Head of caudate nucleus (tissue), 42 donors: ENCODE data around the gene PLD2.
"Not testable (repeated sequence)": the region's sequence is repeated elsewhere in the genome, so short reads cannot be mapped to it uniquely, and the experiment has no call there.

ENCODE experiments used
- DNase-seq, 42 donors: peaks; one replicate each; pipeline versions ENCODE4 v3.0.0 to v3.0.0-alpha.2; 2020 to 2021; ENCODE audit warnings: mixed read lengths in 7 of 42
- intact Hi-C: fragments of 100-400 bp; cut with DNase I; formaldehyde crosslinking; loops from one replicate; pipeline ENCODE4 v1.15.0; 2022

Gene PLD2

DNA sequence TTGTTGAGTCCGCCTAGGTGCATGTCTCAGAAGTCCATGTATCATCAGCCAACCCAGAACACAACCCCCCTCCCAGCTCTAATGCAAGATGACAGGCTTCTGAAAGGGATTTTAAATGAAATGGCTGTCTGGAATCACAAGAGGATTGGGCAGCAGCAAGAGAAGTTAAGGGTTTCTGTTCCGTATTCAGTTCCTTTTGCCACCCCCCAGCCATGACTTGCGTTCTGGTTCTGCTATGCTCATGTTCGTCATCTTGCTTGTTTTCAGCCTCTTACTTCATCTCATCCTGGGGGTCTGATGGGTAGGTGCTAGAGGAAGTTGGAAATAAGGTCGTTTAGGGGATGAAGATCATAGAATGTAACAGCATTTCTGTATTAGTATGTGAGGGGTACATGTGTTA is 38.2 kb downstream of the PLD2 start:
- intact Hi-C loops, result no loop called here
- DNase-seq, result peak in 2 of 42 donors; percentile 29 to 46

DNA sequence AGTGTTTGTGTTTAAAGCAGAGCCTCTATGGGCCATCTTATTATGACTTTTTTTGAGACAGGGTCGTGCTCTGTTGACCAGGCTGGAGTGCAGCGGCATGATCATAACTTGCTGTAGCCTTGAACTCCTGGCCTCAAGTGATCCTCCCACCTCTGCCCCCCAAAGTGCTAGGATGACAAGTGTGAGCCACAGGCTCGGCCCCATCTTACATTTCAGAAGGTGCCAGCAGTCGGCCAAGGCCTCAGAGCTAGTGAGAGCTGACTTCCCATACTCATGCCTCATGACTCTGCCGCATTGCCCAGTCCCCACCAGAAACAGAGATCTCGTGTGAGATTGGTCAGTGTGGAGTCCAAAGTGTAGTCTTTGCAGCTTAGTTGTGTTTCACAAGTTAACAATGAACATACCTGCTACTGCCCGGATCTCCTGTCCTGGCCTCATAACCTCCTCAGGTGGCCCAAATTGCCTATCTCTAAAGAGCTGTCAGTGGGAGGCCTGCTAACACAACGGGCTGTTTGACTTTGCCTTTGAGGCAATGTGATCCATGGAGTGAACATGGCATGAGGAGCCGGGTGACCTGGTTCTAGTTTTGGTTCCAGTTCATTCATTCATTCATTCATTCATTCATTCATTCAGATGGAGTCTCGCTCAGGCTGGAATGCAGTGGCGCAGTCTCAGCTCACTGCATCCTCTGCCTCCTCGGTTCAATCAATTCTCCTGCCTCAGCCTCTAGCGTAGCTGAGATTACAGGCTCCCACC is 39.9 kb downstream of the PLD2 start:
- intact Hi-C loops, result no loop called here
- DNase-seq, result no peak

DNA sequence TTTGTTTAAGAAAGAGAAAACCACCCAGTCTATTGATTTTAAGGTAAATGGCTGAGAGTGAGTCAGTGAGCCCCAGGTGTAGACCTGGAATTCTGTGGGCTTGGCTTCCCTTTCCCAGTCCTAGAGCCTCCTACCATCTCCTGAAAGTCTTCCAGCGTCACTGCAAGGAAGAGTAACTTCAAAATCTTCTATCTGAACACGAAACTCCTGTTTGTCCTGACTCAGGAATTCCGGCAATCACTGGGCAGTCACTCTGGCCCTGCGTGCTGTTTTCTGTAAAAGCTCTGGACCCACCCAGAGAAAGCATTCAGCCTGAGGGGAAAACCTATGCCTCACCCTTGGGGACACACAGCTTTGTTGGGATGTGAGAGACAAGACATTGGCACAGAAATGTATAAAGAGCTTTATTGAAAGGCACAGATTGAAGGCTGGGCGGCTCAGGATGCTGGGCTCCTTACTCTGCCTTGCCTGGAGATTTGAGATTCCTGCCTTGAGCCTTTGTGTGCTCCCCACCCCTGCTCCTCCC is 42.1 kb downstream of the PLD2 start:
- intact Hi-C loops, result no loop called here
- DNase-seq, result no peak

DNA sequence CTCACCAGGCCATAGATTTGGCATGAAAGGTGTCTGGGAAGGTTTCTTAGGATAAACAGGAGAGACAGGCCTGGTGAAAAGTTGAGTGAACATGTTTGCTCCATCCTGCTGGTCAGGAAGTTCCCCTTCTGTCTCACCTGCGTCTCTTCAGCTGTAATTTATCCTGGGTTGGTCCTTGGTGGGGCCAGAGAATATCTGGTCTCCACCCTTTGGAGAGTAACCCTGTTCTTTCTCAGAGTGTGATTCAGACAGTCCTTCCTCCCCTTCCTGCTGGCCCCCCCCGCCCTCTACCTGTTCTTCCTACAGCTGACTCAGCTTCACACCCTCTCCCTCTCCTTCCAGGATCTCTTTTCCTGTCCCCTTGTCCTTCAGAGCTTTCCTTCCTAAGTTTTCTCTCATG is 43.3 kb downstream of the PLD2 start:
- no peak for DNase-seq
- intact Hi-C loops, result no loop called here

DNA sequence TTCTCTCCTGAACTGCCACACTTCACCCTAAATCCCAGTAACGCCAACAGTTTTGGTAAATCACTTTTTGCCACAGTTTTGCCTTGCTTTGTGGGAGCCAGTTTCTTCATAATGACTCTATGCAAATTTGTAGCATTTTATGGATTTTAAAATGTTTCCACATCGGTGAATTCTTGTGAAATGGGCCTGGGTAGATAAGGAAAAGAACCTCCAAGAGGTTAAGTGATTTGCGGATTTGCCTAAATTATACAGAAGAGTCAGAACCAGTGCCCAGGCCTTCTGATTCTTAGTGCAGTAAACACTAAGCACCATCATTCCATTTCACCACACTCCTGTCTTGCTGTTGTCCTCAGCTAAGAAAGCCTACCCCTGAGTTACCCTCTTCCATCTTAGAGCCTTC is 44.1 kb downstream of the PLD2 start:
- intact Hi-C loops, result no loop called here
- no peak for DNase-seq

DNA sequence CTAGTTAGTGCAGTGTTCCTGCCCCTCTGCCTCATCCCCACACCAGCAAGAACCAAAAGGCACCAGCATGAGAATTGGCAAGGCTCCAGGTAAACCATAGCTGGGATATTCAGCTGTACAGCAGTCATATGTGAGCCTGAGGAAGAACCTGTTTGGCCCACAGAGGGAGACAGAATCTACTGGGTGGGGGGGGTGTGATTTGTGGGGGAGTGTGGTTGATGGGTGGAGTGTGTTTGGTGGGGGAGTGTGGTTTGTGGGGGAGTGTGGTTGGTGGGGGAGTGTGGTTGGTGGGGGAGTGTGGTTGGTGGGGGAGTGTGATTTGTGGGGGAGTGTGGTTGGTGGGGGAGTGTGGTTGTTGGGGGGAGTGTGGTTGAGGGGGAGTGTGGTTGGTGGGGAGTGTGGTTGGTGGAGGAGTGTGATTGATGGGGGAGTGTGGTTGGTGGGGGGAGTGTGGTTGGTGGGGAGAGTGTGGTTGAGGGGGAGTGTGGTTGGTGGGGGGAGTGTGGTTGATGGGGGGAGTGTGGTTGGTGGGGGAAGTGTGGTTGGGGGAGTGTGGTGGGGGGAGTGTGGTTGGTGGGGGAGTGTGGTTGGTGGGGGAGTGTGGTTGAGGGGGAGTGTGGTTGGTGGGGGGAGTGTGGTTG is 45.7 kb downstream of the PLD2 start:
- intact Hi-C loops, result no loop called here
- peak in 1 of 42 donors; percentile 59 for DNase-seq

DNA sequence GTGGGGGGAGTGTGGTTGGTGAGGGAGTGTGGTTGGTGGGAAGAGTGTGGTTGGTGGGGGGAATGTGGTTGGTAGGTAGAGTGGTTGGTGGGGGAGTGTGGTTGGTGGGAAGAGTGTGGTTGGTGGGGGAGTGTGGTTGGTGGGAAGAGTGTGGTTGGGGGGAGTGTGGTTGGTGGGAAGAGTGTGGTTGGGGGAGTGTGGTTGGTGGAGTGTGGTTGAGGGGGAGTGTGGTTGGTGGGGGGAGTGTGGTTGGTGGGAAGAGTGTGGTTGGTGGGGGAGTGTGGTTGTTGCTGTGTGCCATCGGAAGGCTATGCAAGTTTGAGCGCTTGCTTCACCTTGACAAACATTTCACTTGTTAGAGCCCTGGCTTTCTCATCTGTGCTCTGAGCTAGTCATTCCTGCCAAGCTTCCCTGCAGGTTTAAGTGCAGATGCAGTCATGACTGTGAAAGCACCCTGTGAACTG is 46.3 kb downstream of the PLD2 start:
- intact Hi-C loops, result no loop called here
- peak in 2 of 42 donors; percentile 25 to 34 for DNase-seq

DNA sequence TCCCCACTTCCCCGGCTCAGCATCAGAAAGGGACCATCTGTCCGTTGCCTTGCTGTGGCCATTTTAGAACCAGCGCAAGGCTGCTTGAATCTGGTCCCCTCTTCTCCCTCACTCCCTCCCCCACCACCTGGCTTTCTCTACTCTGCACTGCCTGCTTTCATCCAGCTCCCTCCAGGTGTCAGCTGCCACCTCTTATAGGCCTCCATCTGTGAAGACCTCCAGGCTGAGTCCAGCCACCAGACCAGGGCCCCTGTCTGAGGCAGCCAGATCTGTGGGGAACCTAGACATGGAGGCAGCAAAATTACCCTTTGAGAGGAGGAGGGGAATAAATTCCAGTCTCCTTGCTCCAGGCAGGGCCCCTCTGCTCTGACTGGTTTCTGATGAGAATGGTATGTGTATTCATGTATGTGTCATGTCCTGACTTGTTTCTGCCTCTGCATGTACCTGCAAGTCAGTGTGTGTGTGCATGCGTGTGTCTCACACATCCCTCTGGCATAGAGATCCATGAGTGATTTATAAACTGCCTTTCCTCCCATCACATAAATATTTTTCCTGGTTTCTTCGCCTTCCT is 47.2 kb downstream of the PLD2 start:
- DNase-seq, result no peak
- intact Hi-C loops, result no loop called here

DNA sequence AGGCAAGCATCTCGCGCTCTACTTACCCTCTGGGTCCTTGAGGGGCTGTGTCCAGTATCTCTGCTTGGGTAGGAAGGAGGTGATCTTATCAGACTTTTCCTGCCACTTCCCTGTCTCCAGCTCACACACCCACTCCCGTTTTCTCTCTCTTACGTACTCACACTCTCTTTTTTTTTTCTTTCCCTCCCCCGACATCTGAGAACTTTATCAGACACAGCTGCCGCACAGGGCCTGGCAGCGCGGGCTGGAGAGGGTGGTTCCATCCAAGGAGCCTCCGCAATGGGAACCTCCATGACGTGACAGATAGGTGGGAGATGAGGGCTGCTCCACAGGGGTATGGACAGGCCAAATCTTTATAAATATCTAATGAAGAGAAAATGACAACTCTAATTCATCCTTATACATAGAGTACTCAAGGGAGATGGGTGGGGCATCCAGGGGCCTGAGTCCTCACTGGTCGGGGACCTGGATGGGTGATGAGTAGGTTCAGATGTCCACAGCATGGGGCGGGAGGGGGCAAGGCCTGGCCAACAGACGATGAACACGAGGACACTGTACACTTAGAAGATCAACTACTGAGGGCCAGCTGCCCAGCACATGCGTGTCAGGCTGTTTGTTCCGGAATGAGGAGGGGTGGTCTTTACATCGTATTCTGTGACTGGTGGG is 49.5 kb downstream of the PLD2 start:
- intact Hi-C loops, result no loop called here
- peak in 23 of 42 donors; percentile 33 to 70 (median 49) for DNase-seq

DNA sequence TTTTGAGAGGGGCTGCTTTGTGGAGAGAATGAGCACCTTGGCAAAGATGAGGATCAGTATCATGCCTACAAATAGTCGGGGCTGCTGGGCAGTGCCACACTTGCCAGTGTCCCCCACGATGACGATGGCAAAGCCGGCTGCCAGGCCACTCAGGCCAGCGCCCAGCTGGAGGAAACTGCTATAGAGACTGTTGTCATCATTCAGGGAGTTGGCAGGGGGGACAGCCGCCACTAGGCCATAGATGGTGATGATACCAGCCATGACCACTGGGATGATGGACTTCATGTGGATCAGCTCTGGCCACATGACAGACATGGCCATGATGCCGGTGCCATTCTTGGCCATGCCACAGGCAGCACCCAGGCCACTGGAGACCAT is 50.0 kb downstream of the PLD2 start:
- intact Hi-C loops, result no loop called here
- peak in 41 of 42 donors; percentile 44 to 92 (median 79) for DNase-seq

DNA sequence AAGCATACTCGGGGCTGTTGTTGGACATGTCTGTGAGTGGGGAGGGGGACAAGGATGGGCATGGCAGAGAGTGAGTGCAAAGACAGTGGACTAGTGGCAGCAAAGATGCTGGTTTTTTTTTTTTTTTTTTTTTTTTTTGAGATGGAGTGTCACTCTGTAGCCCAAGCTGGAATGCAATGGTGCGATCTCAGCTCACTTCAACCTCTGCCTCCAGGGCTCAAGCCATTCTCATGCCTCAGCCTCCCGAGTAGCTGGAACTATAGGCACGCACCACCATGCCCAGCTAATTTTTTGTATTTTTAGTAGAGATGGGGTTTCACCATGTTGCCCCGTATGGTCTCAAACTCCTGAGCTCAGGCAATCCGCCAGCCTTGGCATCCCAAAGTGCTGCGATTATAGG is 50.4 kb downstream of the PLD2 start:
- intact Hi-C loops, DNase-seq: not testable (repeated sequence)

DNA sequence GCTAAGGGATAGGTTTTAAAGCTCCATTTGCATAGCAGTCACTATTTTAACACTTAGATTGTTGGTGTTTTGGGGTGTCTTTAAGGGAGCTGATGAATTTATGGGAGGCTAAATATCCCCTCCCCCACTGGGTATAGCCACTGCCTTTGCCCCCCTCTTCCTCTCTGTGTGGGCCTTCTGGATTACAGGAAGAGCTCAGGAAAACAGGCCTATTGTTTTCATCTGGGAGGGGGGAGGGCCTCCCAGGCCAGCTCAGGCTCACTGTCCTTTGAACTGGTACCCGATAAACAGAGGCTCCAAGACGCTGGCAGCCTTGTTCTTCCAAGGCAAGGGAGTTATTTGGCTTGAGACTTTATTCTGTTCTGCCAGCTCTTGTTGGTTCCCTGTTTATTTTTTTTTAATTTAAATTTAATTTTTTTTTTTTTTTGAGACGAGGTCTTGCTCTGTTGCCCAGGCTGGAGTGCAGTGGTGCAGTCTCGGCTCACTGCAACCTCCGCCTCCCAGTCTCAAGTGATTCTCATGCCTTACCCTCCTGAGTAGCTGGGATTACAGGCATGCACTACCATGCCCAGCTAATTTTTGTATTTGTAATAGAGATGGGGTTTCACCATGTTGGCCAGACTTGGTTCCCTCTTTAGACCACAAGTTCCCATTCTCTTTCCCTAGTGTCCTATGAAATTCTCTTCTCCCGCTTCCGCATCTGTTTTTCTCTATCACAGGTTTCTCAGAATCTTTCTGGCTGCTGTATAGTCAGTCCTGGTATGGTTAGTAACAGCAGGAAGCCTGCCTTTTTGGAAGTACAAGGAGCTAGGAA is 51.3 kb downstream of the PLD2 start:
- DNase-seq, result peak; percentile 46 to 93 (median 80)
- intact Hi-C loops, result no loop called here

DNA sequence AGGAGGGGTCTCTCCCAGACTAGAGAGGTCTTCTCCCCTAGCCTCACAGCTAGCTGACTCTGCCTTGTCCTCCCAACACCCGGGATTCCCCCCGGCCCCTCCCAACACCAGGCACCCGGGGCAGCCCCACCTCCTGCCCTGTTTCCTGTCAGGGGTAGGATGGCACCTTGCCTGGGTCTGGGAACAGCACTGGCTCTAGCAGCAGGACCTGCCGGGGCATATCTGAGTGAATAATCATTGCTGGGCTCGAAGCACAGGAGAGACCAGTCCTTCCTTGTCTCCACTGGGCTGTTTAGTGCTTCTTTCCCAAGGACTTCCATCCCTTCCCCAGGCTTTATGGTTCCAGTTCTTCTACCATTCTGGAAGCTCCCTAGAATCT is 51.9 kb downstream of the PLD2 start:
- intact Hi-C loops, result no loop called here
- peak in 30 of 42 donors; percentile 29 to 87 (median 62) for DNase-seq

DNA sequence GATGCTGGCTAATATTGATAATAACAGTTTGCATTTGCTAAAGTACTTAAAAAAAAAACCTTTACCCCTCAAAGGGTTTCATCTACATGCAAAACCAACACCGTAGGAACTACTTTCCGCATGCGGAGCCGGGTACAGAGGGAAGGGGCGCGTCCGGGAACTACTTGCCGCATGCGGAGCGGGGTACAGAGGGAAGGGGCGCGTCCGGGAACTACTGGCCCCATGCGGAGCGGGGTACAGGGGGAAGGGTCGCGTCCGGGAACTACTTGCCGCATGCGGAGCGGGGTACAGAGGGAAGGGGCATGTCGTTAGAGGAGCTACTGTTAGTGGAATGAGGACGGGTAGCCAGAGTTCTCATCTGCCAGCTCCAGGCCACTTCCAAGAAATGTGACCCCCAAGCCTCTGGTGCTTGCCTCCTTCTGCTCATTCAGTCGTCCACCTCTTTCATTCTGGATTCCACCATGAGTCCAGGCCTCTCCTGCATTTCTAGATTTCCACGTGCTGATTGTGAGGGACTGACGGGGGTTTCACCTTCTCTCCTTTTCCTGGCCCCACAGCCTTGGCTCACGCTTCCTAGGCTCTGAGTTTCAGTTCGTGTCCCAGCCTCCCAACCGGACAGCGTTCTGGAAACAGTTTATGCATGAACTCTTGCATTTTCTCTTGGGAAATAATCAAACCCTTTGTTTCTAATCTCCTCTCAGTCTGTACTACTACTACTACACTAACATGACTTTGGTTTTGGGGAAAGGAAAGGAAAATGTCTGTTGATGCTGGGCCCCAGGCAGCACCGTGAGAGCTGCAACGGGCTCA is 53.1 kb downstream of the PLD2 start:
- intact Hi-C loops, result no loop called here
- DNase-seq, result peak in 10 of 42 donors; percentile 32 to 60 (median 50)

DNA sequence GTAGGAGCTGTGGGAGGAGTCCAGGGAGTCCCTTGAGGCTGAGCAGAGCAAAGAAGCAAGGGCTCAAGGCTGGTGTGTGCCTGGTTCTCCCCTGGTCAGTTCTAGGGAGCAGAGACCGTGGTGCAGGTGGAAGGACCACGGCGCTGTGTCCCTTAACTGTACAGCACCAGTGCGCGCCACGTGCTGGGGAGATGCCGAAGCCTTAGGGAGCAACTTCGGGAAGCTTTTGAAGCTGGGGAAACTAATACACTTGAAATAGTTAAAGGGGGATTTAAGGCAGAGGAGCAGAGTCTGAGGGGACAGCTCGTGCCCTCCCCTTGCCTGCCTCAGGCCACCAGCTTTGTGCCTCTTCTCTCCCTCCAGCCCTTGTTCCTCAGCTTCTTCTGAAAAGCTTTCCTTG is 53.7 kb downstream of the PLD2 start:
- DNase-seq, result no peak
- intact Hi-C loops, result no loop called here

DNA sequence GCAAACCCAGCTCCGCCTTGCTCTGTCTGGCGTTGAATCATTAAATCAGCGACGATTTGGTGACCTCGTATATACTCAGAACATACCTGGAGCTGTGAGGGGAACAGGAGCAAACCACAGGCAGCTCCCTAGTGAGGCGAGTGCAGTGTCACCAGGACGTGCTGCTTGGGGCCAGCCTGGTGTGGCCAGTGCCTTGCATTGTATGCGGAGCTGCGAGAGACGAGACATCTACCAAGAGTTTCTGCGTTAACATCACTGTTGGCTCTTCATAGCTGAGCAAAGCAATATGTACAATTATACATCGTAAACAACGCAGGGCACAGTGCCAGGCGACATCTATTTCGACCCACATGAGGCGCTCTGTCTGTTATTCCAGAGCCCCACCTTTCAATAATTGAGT is 54.1 kb downstream of the PLD2 start:
- DNase-seq, result peak in 4 of 42 donors; percentile 32 to 47 (median 44)
- intact Hi-C loops, result no loop called here

DNA sequence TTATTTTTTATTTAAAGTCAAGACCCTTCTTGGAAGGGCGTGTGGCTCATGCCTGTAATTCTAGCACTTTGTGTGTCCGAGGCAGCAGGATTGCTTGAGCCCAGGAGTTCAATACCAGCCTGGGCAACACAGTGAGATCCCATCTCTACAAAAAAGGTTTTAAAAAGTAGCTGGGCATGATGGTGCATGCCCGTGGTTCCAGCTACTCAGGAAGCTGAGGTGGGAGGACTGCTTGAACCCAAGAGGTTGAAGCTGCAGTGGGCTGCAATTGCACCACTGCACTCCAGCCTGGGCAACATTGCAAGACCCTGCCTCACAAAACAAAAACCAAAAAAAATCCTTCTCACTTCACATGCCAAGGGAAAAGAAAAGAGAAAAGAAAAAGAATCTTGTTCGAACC is 55.8 kb downstream of the PLD2 start:
- intact Hi-C loops, result no loop called here
- no peak for DNase-seq

DNA sequence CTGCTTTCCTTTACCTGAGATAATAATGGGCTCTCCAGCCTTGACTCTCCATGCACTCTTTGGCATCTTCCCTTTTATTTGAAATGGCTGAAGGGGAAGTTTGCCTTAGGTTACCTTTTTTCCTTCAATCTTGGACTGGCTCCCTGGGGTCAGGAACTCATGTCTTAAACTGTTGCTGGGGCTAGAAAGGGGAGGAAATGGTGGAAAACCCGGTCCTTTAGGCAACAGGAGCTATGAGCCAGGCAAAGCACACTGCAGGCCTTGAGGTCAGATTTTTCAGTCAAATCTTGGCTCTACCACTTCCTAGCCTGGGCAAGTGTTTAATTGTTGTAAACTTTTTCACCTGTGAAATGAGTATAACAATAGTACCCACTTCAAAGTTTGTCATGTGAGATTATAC is 56.4 kb downstream of the PLD2 start:
- intact Hi-C loops, result no loop called here
- DNase-seq, result no peak
